Neuronal stem cell (in vitro differentiated cells): ENCODE data around the gene SMIM44.

Experiments
- DNase-seq: peaks from one replicate; pipeline ENCODE4 v3.0.0-alpha.2; 2013; ENCODE audit warnings: low spot score
- H2AFZ ChIP-seq: one replicate; pipeline ENCODE4 v1.6.1; 2013; ENCODE audit warnings: mild to moderate bottlenecking, low read length, inconsistent platforms
- H2AK5ac ChIP-seq: 2 replicates; pipeline ENCODE4 v1.6.1; 2013; ENCODE audit warnings: low read depth, mild to moderate bottlenecking, inconsistent platforms, low read length, moderate library complexity, mixed read lengths
- H2BK120ac ChIP-seq: 2 replicates; pipeline ENCODE4 v1.6.1; 2013; ENCODE audit warnings: low read depth, mild to moderate bottlenecking, inconsistent platforms, low read length, moderate library complexity, mixed read lengths
- H2BK12ac ChIP-seq: one replicate; pipeline ENCODE4 v1.6.1; 2013; ENCODE audit warnings: low read length, inconsistent platforms
- H2BK15ac ChIP-seq: 2 replicates; pipeline ENCODE4 v1.6.1; 2013; ENCODE audit warnings: mild to moderate bottlenecking, low read length, inconsistent platforms, mixed read lengths
- H2BK5ac ChIP-seq: one replicate; pipeline ENCODE4 v1.6.1; 2013; ENCODE audit warnings: inconsistent platforms, mild to moderate bottlenecking, low read length, moderate library complexity
- H3K14ac ChIP-seq: one replicate; pipeline ENCODE4 v1.6.1; 2013; ENCODE audit warnings: low read length, inconsistent platforms
- H3K18ac ChIP-seq: 2 replicates; pipeline ENCODE4 v1.6.1; 2013; ENCODE audit warnings: low read length, inconsistent platforms
- H3K23ac ChIP-seq: 2 replicates; pipeline ENCODE4 v1.6.1; 2013; ENCODE audit warnings: low read depth, mild to moderate bottlenecking, mixed read lengths, low read length, inconsistent platforms; ENCODE audit not compliant: poor library complexity
- H3K27ac ChIP-seq: replicated peaks from 3 replicates; pipeline ENCODE4 v1.5.1; 2013; ENCODE audit warnings: low read length, inconsistent platforms
- H3K27me3 ChIP-seq, 3 experiments: 2 replicates each; pipeline ENCODE4 v1.6.1; 2013; ENCODE audit warnings: low read length in 3 of 3, mild to moderate bottlenecking in 2 of 3, inconsistent platforms in 1 of 3, low read depth in 1 of 3, mixed read lengths in 1 of 3, moderate library complexity in 1 of 3; ENCODE audit not compliant: control insufficient read depth in 3 of 3, insufficient read depth in 3 of 3
- H3K36me3 ChIP-seq, 2 donors: replicated peaks in 1 of 2; 2 replicates each; pipeline ENCODE4 v1.6.1; 2013; ENCODE audit warnings: low read length in 2 of 2; ENCODE audit not compliant: control insufficient read depth in 2 of 2, insufficient read depth in 2 of 2
- H3K4ac ChIP-seq: 2 replicates; pipeline ENCODE4 v1.6.1; 2013; ENCODE audit warnings: inconsistent platforms, mild to moderate bottlenecking, low read length, moderate library complexity
- H3K4me1 ChIP-seq, 2 donors: 1 replicate in 1 of 2; 2 replicates in 1 of 2; pipeline ENCODE4 v1.6.1; 2013; ENCODE audit warnings: low read length in 2 of 2, low read depth in 1 of 2; ENCODE audit not compliant: control insufficient read depth in 2 of 2, insufficient read depth in 1 of 2
- H3K4me2 ChIP-seq: one replicate; pipeline ENCODE4 v1.6.1; 2013; ENCODE audit warnings: mild to moderate bottlenecking, low read length, inconsistent platforms; ENCODE audit not compliant: insufficient read depth, poor library complexity, severe bottlenecking
- H3K4me3 ChIP-seq, 2 donors: 2 replicates each; pipeline ENCODE4 v1.5.1; 2013; ENCODE audit warnings: low read length in 2 of 2, mild to moderate bottlenecking in 2 of 2, inconsistent platforms in 1 of 2, moderate library complexity in 1 of 2
- H3K79me1 ChIP-seq: one replicate; pipeline ENCODE4 v1.6.1; 2013; ENCODE audit warnings: low read depth, mild to moderate bottlenecking, inconsistent platforms, low read length, moderate library complexity
- H3K9ac ChIP-seq: one replicate; pipeline ENCODE4 v1.6.1; 2013; ENCODE audit warnings: mild to moderate bottlenecking, low read depth, low read length, inconsistent platforms; ENCODE audit not compliant: poor library complexity
- H3K9me3 ChIP-seq, 2 donors: replicated peaks in 1 of 2; 2 replicates each; pipeline versions ENCODE3 to v1.6.1; 2013; ENCODE audit warnings: low read length in 2 of 2, mild to moderate bottlenecking in 2 of 2, inconsistent platforms in 1 of 2, low read depth in 1 of 2, mixed read lengths in 1 of 2, moderate library complexity in 1 of 2; ENCODE audit not compliant: control insufficient read depth in 2 of 2, insufficient read depth in 1 of 2
- H4K8ac ChIP-seq: one replicate; pipeline ENCODE4 v1.6.1; 2013; ENCODE audit warnings: low read depth, mild to moderate bottlenecking, inconsistent platforms, low read length, moderate library complexity
- H4K91ac ChIP-seq: one replicate; pipeline ENCODE4 v1.6.1; 2013; ENCODE audit warnings: low read length, low read depth, mild to moderate bottlenecking, inconsistent platforms; ENCODE audit not compliant: poor library complexity
- WGBS, 2 donors: extraction: QIAGEN DNeasy Blood & Tissue Kit; methylation state at CpG; one replicate each; pipeline ENCODE4 v1.1.7; 2013; ENCODE audit warnings: missing lambda C conversion rate in 2 of 2, mixed read lengths in 1 of 2; ENCODE audit not compliant: insufficient read length in 2 of 2, insufficient replicate concordance in 1 of 2; ENCODE audit errors: extremely low coverage in 2 of 2; 5-methylcytosine and 5-hydroxymethylcytosine counted together

SMIM44 gene

DNA sequence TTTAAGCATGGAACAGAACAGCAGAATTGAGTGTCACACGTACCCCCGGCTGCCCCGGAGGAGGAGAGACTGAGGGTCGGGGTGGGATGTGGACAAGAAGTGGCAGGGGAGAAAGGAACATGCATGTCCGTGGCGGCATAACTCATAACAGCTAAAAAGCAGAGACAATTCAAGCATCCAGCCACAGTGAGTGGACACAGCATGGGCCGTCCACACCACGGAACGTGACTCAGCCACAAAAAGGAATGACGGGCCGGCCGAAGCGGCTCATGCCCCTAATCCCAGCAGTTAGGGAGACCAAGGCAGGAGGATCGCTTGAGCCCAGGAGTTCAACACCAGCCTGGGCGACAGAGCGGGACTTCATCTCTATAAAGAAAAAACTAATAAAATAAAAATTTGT is 9.7 kb upstream of the SMIM44 start:
- Histone ChIP-seq H3K4me1 (no peaks in the 10 kb centered on the region), H2BK12ac (no peak overlapping the region), H2BK5ac (no peak overlapping the region), H3K4me3 (no peak overlapping the region), H4K91ac (no peak overlapping the region), H3K4ac (no peak overlapping the region), H2AK5ac (no peak overlapping the region), H3K4me2 (no peak overlapping the region), H3K27me3 (no peaks in the 10 kb centered on the region), H2AFZ (no peak overlapping the region), H2BK15ac (no peak overlapping the region), H3K9ac (no peak overlapping the region), H3K36me3 (peaks cover 15 to 49% of the 10 kb centered on the region in 2 donors), H3K27ac (no peak overlapping the region), H3K14ac (no peak overlapping the region), H3K18ac (no peak overlapping the region), H2BK120ac (no peak overlapping the region), H4K8ac (no peak overlapping the region), H3K23ac (no peak overlapping the region), H3K9me3 (no peaks in the 10 kb centered on the region), H3K79me1 (peaks cover 3% of the 10 kb centered on the region)
- no peak for DNase-seq
- no CpG with 5 or more reads among the region's 16 CpGs for WGBS, 2 donors

- H3K36me3 ChIP-seq = peaks cover 15 to 46% of the 10 kb centered on the region in 2 donors
- H3K27ac ChIP-seq = no peak overlapping the region
- H3K27me3 ChIP-seq = no peaks in the 10 kb centered on the region
- no peak overlapping the region for H2BK5ac ChIP-seq
- no peak overlapping the region for H4K8ac ChIP-seq
- H3K4ac ChIP-seq = no peak overlapping the region
- H2BK15ac ChIP-seq = no peak overlapping the region
- H3K9me3 ChIP-seq = no peaks in the 10 kb centered on the region
- no peak overlapping the region for H2BK12ac ChIP-seq
- no peak overlapping the region for H3K9ac ChIP-seq
- no CpG with 5 or more reads among the region's 45 CpGs for WGBS, 2 donors
- H3K18ac ChIP-seq = no peak overlapping the region
- DNase-seq = no peak
- H2BK120ac ChIP-seq = no peak overlapping the region
- no peak overlapping the region for H3K14ac ChIP-seq
- no peak overlapping the region for H4K91ac ChIP-seq
- H3K4me3 ChIP-seq = no peak overlapping the region
- no peaks in the 10 kb centered on the region for H3K4me1 ChIP-seq
- H3K79me1 ChIP-seq = peaks cover 3% of the 10 kb centered on the region
- H3K4me2 ChIP-seq = no peak overlapping the region
- no peak overlapping the region for H2AK5ac ChIP-seq
- H3K23ac ChIP-seq = no peak overlapping the region
- H2AFZ ChIP-seq = no peak overlapping the region
Measured at GRCh38 chr19:3492131-3492839, 9.0 kb upstream of the SMIM44 start.

DNA sequence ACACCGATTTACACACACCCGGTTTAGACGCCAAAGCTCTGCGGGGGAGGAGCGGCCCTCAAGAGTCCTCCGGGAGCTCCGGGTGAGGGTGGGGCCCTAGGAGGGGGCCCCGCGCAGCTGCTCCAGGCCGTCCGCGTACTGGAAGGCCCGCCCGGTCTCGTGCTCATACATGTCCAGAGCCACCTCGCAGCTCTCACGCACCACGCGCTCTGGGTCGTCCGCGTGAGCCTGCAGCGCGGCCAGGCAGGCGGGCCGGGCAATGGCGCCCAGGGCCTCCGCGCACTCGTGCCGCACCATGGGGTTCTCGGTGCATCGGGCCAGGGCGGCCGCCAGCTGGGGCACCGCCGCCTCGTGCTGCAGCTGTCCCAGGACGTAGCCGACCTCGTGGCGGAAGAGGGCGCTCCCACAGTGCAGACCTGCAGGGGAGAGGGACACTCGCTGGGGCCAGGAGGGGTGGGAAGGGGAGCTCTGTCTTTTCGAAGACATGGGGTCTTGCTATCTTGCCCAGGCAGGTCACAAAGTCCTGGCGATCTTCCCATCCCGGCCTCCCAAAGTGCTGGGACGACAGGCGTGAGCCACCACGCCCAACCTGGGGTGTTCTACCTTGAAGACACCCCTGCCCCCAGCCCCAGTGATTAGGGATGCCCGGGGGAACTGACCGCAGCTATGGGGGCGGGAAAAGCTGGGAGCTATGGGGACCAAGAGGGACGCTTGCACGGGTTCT is 8.3 kb upstream of the SMIM44 start:
- no peaks in the 10 kb centered on the region for H3K4me1 ChIP-seq
- no peak overlapping the region for H3K27ac ChIP-seq
- H2BK5ac ChIP-seq = peak overlapping the region; percentile 39
- no peak overlapping the region for H4K8ac ChIP-seq
- H3K9me3 ChIP-seq = no peaks in the 10 kb centered on the region
- no peak overlapping the region for H3K18ac ChIP-seq
- H3K14ac ChIP-seq = no peak overlapping the region
- H2BK12ac ChIP-seq = peak overlapping the region; percentile 41
- no peak for DNase-seq
- H3K4me3 ChIP-seq = no peak overlapping the region
- no peak overlapping the region for H4K91ac ChIP-seq
- H3K27me3 ChIP-seq = no peaks in the 10 kb centered on the region
- H3K4me2 ChIP-seq = no peak overlapping the region
- no peak overlapping the region for H2AFZ ChIP-seq
- H3K36me3 ChIP-seq = peaks cover 12 to 40% of the 10 kb centered on the region in 2 donors
- H2BK15ac ChIP-seq = no peak overlapping the region
- no peak overlapping the region for H2BK120ac ChIP-seq
- no peak overlapping the region for H2AK5ac ChIP-seq
- H3K4ac ChIP-seq = no peak overlapping the region
- no peak overlapping the region for H3K9ac ChIP-seq
- peak overlapping the region; percentile 43 for H3K23ac ChIP-seq
- no CpG with 5 or more reads among the region's 55 CpGs for WGBS, 2 donors
- peaks cover 3% of the 10 kb centered on the region for H3K79me1 ChIP-seq

GRCh38 chr19:3482507-3483225 is 575 bp downstream of the SMIM44 start:
- peak overlapping the region; percentile 86 for H2AK5ac ChIP-seq
- no peak overlapping the region for H3K4me2 ChIP-seq
- no peak overlapping the region for H4K91ac ChIP-seq
- H2BK5ac ChIP-seq = no peak overlapping the region
- peak overlapping the region; percentile 48 for H3K18ac ChIP-seq
- no peaks in the 10 kb centered on the region for H3K36me3 ChIP-seq
- no peak for DNase-seq
- H2AFZ ChIP-seq = no peak overlapping the region
- H3K4me1 ChIP-seq = peaks cover 2 to 6% of the 10 kb centered on the region in 2 donors
- H4K8ac ChIP-seq = peak overlapping the region; percentile 43
- no CpG with 5 or more reads among the region's 49 CpGs for WGBS, 2 donors
- H3K23ac ChIP-seq = peak overlapping the region; percentile 55
- no peak overlapping the region for H3K14ac ChIP-seq
- peak overlapping the region; percentile 21 for H3K9ac ChIP-seq
- no peak overlapping the region for H3K4me3 ChIP-seq
- no peak overlapping the region for H3K4ac ChIP-seq
- no peak overlapping the region for H2BK12ac ChIP-seq
- H3K27me3 ChIP-seq = peaks cover 0 to 30% (median 2%) of the 10 kb centered on the region in 3 experiments
- no peaks in the 10 kb centered on the region for H3K9me3 ChIP-seq
- no peaks in the 10 kb centered on the region for H3K79me1 ChIP-seq
- no peak overlapping the region for H3K27ac ChIP-seq
- no peak overlapping the region for H2BK15ac ChIP-seq
- H2BK120ac ChIP-seq = no peak overlapping the region
